Activated CD8-positive, alpha-beta T cell treated with anti-CD3 and anti-CD28 coated beads, Interleukin-2, amount 10 ng/mL, durations not matched to agents 7 days and 5 days (primary cell): Measurements from ENCODE around the gene NSF. TPM values are rescaled to one million over a fixed set of nuclear protein-coding genes. Genes with fewer than 3 reads are reported as not detected.

Source experiments
- ATAC-seq: fragments of 150-1000 bp; cut with Tn5 transposase; one replicate; pipeline ENCODE4 v1.10.0; 2021; ENCODE audit warnings: moderate library complexity
- CTCF ChIA-PET: fragments of 350-600 bp; sonication (Branson Sonifier 250); formaldehyde crosslinking; loops from one replicate; lab custom pipeline; 2021; ENCODE audit warnings: antibody characterized with exemption; lab: Charles Lee
- POLR2A ChIA-PET: fragments of 350-600 bp; sonication (Branson Sonifier 250); formaldehyde crosslinking; loops from one replicate; lab custom pipeline; 2021; ENCODE audit warnings: antibody characterized with exemption; lab: Charles Lee
- DNase-seq: peaks from one replicate; pipeline ENCODE4 v3.0.0-alpha.2; 2020
- H3K27ac Mint-ChIP-seq: one replicate; pipeline ENCODE4 v1.8.0; 2021; ENCODE audit warnings: mild to moderate bottlenecking, mixed read lengths
- H3K27me3 Mint-ChIP-seq: one replicate; pipeline ENCODE4 v1.8.0; 2021; ENCODE audit warnings: low read depth, mixed read lengths
- H3K36me3 Mint-ChIP-seq: one replicate; pipeline ENCODE4 v1.8.0; 2021; ENCODE audit warnings: low read depth, mixed read lengths
- H3K4me1 Mint-ChIP-seq: one replicate; pipeline ENCODE4 v1.8.0; 2021; ENCODE audit warnings: low read depth, mixed read lengths
- H3K4me3 Mint-ChIP-seq: one replicate; pipeline ENCODE4 v1.8.0; 2021; ENCODE audit warnings: mild to moderate bottlenecking, mixed read lengths
- H3K9me3 Mint-ChIP-seq: one replicate; pipeline ENCODE4 v1.8.0; 2022; ENCODE audit warnings: mixed read lengths; ENCODE audit not compliant: insufficient read depth
- total RNA-seq, 2 experiments: library from RNA; stranded (reverse); gene quantifications; one replicate each; pipeline ENCODE4 v1.2.3, GENCODE V29; 2021

Gene NSF
- total RNA-seq, 2 experiments from 2014 or later: 52.5 to 62.8 TPM

GRCh38 chr17:46772475-46773220 lies 182.2 kb downstream of the NSF start:
- DNase-seq (no peak), ATAC-seq (no peak)
- ChIA-PET POLR2A (no interaction called here), CTCF (interaction anchor here (0.9 to 1.2 kb wide), 2 partner anchors 9 to 38 kb away, joined by 3 read pairs; no protein-coding TSS in a partner anchor)
- Mint-ChIP-seq H3K27ac (no peak overlapping the region), H3K4me3 (peak overlapping the region; percentile 75), H3K36me3 (no peaks in the 10 kb centered on the region), H3K27me3 (peaks cover 39% of the 10 kb centered on the region), H3K9me3 (no peaks in the 10 kb centered on the region), H3K4me1 (peaks cover 29% of the 10 kb centered on the region)

- ATAC-seq: no peak
Observed at GRCh38 chr17:46773221-46773605, 182.7 kb downstream of the NSF start.

GRCh38 chr17:46773676-46774075 lies 183.2 kb downstream of the NSF start:
- H3K4me3 Mint-ChIP-seq: no peak overlapping the region
- no peaks in the 10 kb centered on the region for H3K9me3 Mint-ChIP-seq
- no peak for DNase-seq
- ChIA-PET POLR2A (no interaction called here), CTCF (interaction anchor here (1.2 kb wide), 1 partner anchor 37 kb away, joined by 3 read pairs; no protein-coding TSS in a partner anchor)
- H3K4me1 Mint-ChIP-seq: peaks cover 29% of the 10 kb centered on the region
- ATAC-seq: no peak
- H3K27me3 Mint-ChIP-seq: peaks cover 36% of the 10 kb centered on the region
- H3K27ac Mint-ChIP-seq: no peak overlapping the region
- H3K36me3 Mint-ChIP-seq: no peaks in the 10 kb centered on the region

More at GRCh38 chr17:46773221-46773605, 182.7 kb downstream of the NSF start:
- Mint-ChIP-seq H3K4me1 (peaks cover 29% of the 10 kb centered on the region), H3K36me3 (no peaks in the 10 kb centered on the region), H3K9me3 (no peaks in the 10 kb centered on the region), H3K4me3 (peak overlapping the region; percentile 43), H3K27me3 (peaks cover 39% of the 10 kb centered on the region), H3K27ac (no peak overlapping the region)
- ChIA-PET POLR2A (no interaction called here), CTCF (interaction anchor here (0.9 to 1.2 kb wide), 2 partner anchors 8 to 38 kb away, joined by 3 read pairs; no protein-coding TSS in a partner anchor)
- DNase-seq: peak; percentile 35

GRCh38 chr17:46774108-46774737 lies 183.8 kb downstream of the NSF start:
- ATAC-seq (no peak), DNase-seq (no peak)
- Mint-ChIP-seq H3K4me1 (peaks cover 29% of the 10 kb centered on the region), H3K9me3 (no peaks in the 10 kb centered on the region), H3K36me3 (no peaks in the 10 kb centered on the region), H3K4me3 (no peak overlapping the region), H3K27me3 (peaks cover 35% of the 10 kb centered on the region), H3K27ac (no peak overlapping the region)
- CTCF ChIA-PET: interaction anchor here (1.7 kb wide), 1 partner anchor 10 kb away, joined by 4 read pairs; no protein-coding TSS in a partner anchor
- POLR2A ChIA-PET: no interaction called here

GRCh38 chr17:46776298-46777005 lies 186.0 kb downstream of the NSF start:
- DNase-seq (no peak), ATAC-seq (no peak)
- Mint-ChIP-seq H3K36me3 (no peaks in the 10 kb centered on the region), H3K9me3 (no peaks in the 10 kb centered on the region), H3K4me3 (no peak overlapping the region), H3K27me3 (peaks cover 27% of the 10 kb centered on the region), H3K27ac (no peak overlapping the region), H3K4me1 (peaks cover 19% of the 10 kb centered on the region)
- ChIA-PET POLR2A (no interaction called here), CTCF (interaction anchor here (0.9 kb wide), 1 partner anchor 59 kb away, joined by 3 read pairs; no protein-coding TSS in a partner anchor)

- ATAC-seq (no peak), DNase-seq (no peak)
- H3K27me3 Mint-ChIP-seq: peaks cover 16% of the 10 kb centered on the region
- H3K9me3 Mint-ChIP-seq: no peaks in the 10 kb centered on the region
- no peak overlapping the region for H3K4me3 Mint-ChIP-seq
- H3K27ac Mint-ChIP-seq: no peak overlapping the region
- no peaks in the 10 kb centered on the region for H3K36me3 Mint-ChIP-seq
- H3K4me1 Mint-ChIP-seq: peaks cover 7% of the 10 kb centered on the region
- ChIA-PET POLR2A (no interaction called here), CTCF (interaction anchor here (0.6 kb wide), 1 partner anchor 20 kb away, joined by 3 read pairs; no protein-coding TSS in a partner anchor)
Observed at GRCh38 chr17:46777943-46778915, 187.8 kb downstream of the NSF start.

GRCh38 chr17:46780003-46780373 lies 189.5 kb downstream of the NSF start:
- CTCF ChIA-PET: no interaction called here
- Mint-ChIP-seq H3K27ac (no peak overlapping the region), H3K9me3 (no peaks in the 10 kb centered on the region), H3K36me3 (no peaks in the 10 kb centered on the region), H3K4me3 (no peak overlapping the region), H3K27me3 (peaks cover 10% of the 10 kb centered on the region), H3K4me1 (no peaks in the 10 kb centered on the region)
- DNase-seq: no peak
- no peak for ATAC-seq
- POLR2A ChIA-PET: no interaction called here

GRCh38 chr17:46782250-46782953 lies 191.9 kb downstream of the NSF start:
- ChIA-PET CTCF (no interaction called here), POLR2A (no interaction called here)
- no peaks in the 10 kb centered on the region for H3K36me3 Mint-ChIP-seq
- ATAC-seq (peak; percentile 76), DNase-seq (peak; percentile 43)
- no peaks in the 10 kb centered on the region for H3K4me1 Mint-ChIP-seq
- H3K27me3 Mint-ChIP-seq: peaks cover 6% of the 10 kb centered on the region
- H3K9me3 Mint-ChIP-seq: no peaks in the 10 kb centered on the region
- H3K4me3 Mint-ChIP-seq: no peak overlapping the region
- no peak overlapping the region for H3K27ac Mint-ChIP-seq

- H3K9me3 Mint-ChIP-seq: no peaks in the 10 kb centered on the region
- CTCF ChIA-PET: interaction anchor here (1.1 kb wide), 1 partner anchor 8 kb away, joined by 4 read pairs; no protein-coding TSS in a partner anchor
- peaks cover 5% of the 10 kb centered on the region for H3K27me3 Mint-ChIP-seq
- no peak for DNase-seq
- H3K36me3 Mint-ChIP-seq: no peaks in the 10 kb centered on the region
- POLR2A ChIA-PET: no interaction called here
- ATAC-seq: no peak
- H3K4me3 Mint-ChIP-seq: no peak overlapping the region
- H3K27ac Mint-ChIP-seq: no peak overlapping the region
- H3K4me1 Mint-ChIP-seq: no peaks in the 10 kb centered on the region
Observed at GRCh38 chr17:46783031-46783593, 192.6 kb downstream of the NSF start.

- ChIA-PET CTCF (interaction anchor here (1.0 kb wide), 1 partner anchor 50 kb away, joined by 3 read pairs; no protein-coding TSS in a partner anchor), POLR2A (no interaction called here)
- no peak for ATAC-seq
- DNase-seq: no peak
- no peaks in the 10 kb centered on the region for H3K36me3 Mint-ChIP-seq
- H3K27me3 Mint-ChIP-seq: peaks cover 7% of the 10 kb centered on the region
- no peaks in the 10 kb centered on the region for H3K4me1 Mint-ChIP-seq
- H3K9me3 Mint-ChIP-seq: no peaks in the 10 kb centered on the region
- H3K27ac Mint-ChIP-seq: no peak overlapping the region
- H3K4me3 Mint-ChIP-seq: no peak overlapping the region
Observed at GRCh38 chr17:46785696-46786095, 195.2 kb downstream of the NSF start.
